NCI-H128 (cell line): ENCODE results near the gene SIPA1L3.
"Not testable (repeated sequence)": the region's sequence is repeated elsewhere in the genome, so short reads cannot be mapped to it uniquely, and the experiment has no call there.

Experiments used
- DNase-seq: peaks from one replicate; lab custom pipeline; 2025; ENCODE audit not compliant: unreplicated experiment; lab: John Stamatoyannopoulos, UW

SIPA1L3 gene

GRCh38 chr19:38018694-38019395 is 111.8 kb downstream of the SIPA1L3 start:
- DNase-seq: no peak

GRCh38 chr19:38019396-38019724 is 112.4 kb downstream of the SIPA1L3 start:
- DNase-seq: no peak

GRCh38 chr19:38020311-38020710 is 113.3 kb downstream of the SIPA1L3 start:
- DNase-seq: no peak

GRCh38 chr19:38021352-38021751 is 114.3 kb downstream of the SIPA1L3 start:
- no peak for DNase-seq

GRCh38 chr19:38022791-38023670 is 116.0 kb downstream of the SIPA1L3 start:
- no peak for DNase-seq

- no peak for DNase-seq
Observed at GRCh38 chr19:38023671-38024541, 116.9 kb downstream of the SIPA1L3 start.

GRCh38 chr19:38024992-38025908 is 118.2 kb downstream of the SIPA1L3 start:
- DNase-seq: no peak

- DNase-seq: no peak
Observed at GRCh38 chr19:38025909-38026307, 118.9 kb downstream of the SIPA1L3 start.

- DNase-seq: no peak
Observed at GRCh38 chr19:38028913-38029510, 122.0 kb downstream of the SIPA1L3 start.

GRCh38 chr19:38030001-38030400 is 123.0 kb downstream of the SIPA1L3 start:
- not testable (repeated sequence) for DNase-seq

- no peak for DNase-seq
Observed at GRCh38 chr19:38030686-38031422, 123.8 kb downstream of the SIPA1L3 start.

GRCh38 chr19:38031423-38031770 is 124.4 kb downstream of the SIPA1L3 start:
- DNase-seq: no peak

GRCh38 chr19:38032151-38032550 is 125.1 kb downstream of the SIPA1L3 start:
- DNase-seq: no peak

GRCh38 chr19:38032951-38033350 is 125.9 kb downstream of the SIPA1L3 start:
- DNase-seq: no peak

- no peak for DNase-seq
Observed at GRCh38 chr19:38033658-38034491, 126.9 kb downstream of the SIPA1L3 start.

- no peak for DNase-seq
Observed at GRCh38 chr19:38034492-38034860, 127.5 kb downstream of the SIPA1L3 start.

GRCh38 chr19:38035515-38036495 is 128.8 kb downstream of the SIPA1L3 start:
- DNase-seq: no peak
